WERI-Rb-1 (cell line): ENCODE data around the gene MORC2.

Source experiments
- DNase-seq: peaks from one replicate; pipeline ENCODE4 v3.0.0-alpha.2; 2020
- H3K27ac ChIP-seq: fragments of 250-450 bp; sonication (Bioruptor Pico); 2 replicates; pipeline ENCODE4 v1.5.1; 2020; ENCODE audit warnings: mild to moderate bottlenecking, moderate library complexity
- H3K27me3 ChIP-seq: fragments of 250-450 bp; sonication (Bioruptor Pico); 2 replicates; pipeline ENCODE4 v1.5.1; 2021; ENCODE audit warnings: mild to moderate bottlenecking, low read depth, moderate library complexity; ENCODE audit not compliant: insufficient read depth, severe bottlenecking
- H3K36me3 ChIP-seq: fragments of 250-450 bp; sonication (Bioruptor Pico); 2 replicates; pipeline ENCODE4 v1.5.1; 2020; ENCODE audit warnings: mild to moderate bottlenecking, moderate library complexity
- H3K4me3 ChIP-seq: 2 replicates; pipeline ENCODE4 v1.5.1; 2011; ENCODE audit warnings: low read depth, mild to moderate bottlenecking, control low read depth, low read length
- H3K9me3 ChIP-seq: fragments of 250-450 bp; sonication (Bioruptor Pico); 2 replicates; pipeline ENCODE4 v1.5.1; 2021; ENCODE audit warnings: mild to moderate bottlenecking, moderate library complexity; ENCODE audit not compliant: severe bottlenecking
- CTCF ChIP-seq: IDR thresholded peaks from 2 replicates; pipeline ENCODE4 v1.5.1; 2011; ENCODE audit warnings: low read depth, mild to moderate bottlenecking, control low read depth, inconsistent platforms, low read length

The MORC2 gene

GRCh38 chr22:30905696-30906341 lies 62.8 kb downstream of the MORC2 start:
- H3K27me3 ChIP-seq: no peaks in the 10 kb centered on the region
- no peaks in the 10 kb centered on the region for H3K9me3 ChIP-seq
- no peak for DNase-seq
- no peak overlapping the region for H3K4me3 ChIP-seq
- H3K36me3 ChIP-seq: peaks cover 25% of the 10 kb centered on the region
- no peak overlapping the region for H3K27ac ChIP-seq
- TF ChIP-seq CTCF: no peak

GRCh38 chr22:30903876-30904460 lies 64.6 kb downstream of the MORC2 start:
- TF ChIP-seq CTCF: no peak
- no peak for DNase-seq
- peaks cover 2% of the 10 kb centered on the region for H3K9me3 ChIP-seq
- no peaks in the 10 kb centered on the region for H3K27me3 ChIP-seq
- H3K27ac ChIP-seq: no peak overlapping the region
- H3K36me3 ChIP-seq: peaks cover 39% of the 10 kb centered on the region
- no peak overlapping the region for H3K4me3 ChIP-seq

- TF ChIP-seq CTCF: no peak
- H3K9me3 ChIP-seq: peaks cover 7% of the 10 kb centered on the region
- no peaks in the 10 kb centered on the region for H3K27me3 ChIP-seq
- H3K36me3 ChIP-seq: peaks cover 45% of the 10 kb centered on the region
- DNase-seq: no peak
- no peak overlapping the region for H3K27ac ChIP-seq
- no peak overlapping the region for H3K4me3 ChIP-seq
Observed at GRCh38 chr22:30902496-30903357, 65.8 kb downstream of the MORC2 start.

GRCh38 chr22:30894371-30894740 lies 74.2 kb downstream of the MORC2 start:
- Histone ChIP-seq H3K9me3 (peaks cover 7% of the 10 kb centered on the region), H3K4me3 (no peak overlapping the region), H3K27me3 (no peaks in the 10 kb centered on the region), H3K36me3 (peaks cover 75% of the 10 kb centered on the region), H3K27ac (no peak overlapping the region)
- DNase-seq: no peak
- TF ChIP-seq CTCF: no peak

GRCh38 chr22:30893434-30894370 lies 74.9 kb downstream of the MORC2 start:
- Histone ChIP-seq H3K27ac (no peak overlapping the region), H3K27me3 (no peaks in the 10 kb centered on the region), H3K9me3 (peaks cover 4% of the 10 kb centered on the region), H3K4me3 (no peak overlapping the region), H3K36me3 (peaks cover 79% of the 10 kb centered on the region)
- DNase-seq: no peak
- TF ChIP-seq CTCF: no peak
